Pancreas (tissue), 10 donors: ENCODE results near the gene PPIE. TPM values are rescaled to one million over a fixed set of nuclear protein-coding genes. Genes with fewer than 3 reads are reported as not detected.

Source experiments
- ATAC-seq, 4 donors: fragments of 200-7000 bp; cut with Tn5 transposase; one replicate each; pipeline versions ENCODE4 v1.8.0 to v1.9.1; 2020; ENCODE audit warnings: mild to moderate bottlenecking in 4 of 4, moderate library complexity in 4 of 4
- DNase-seq, 6 donors: peaks; one replicate each; pipeline ENCODE4 v3.0.0-alpha.2; 2020
- FAIRE-seq: peaks from 2 replicates; lab custom pipeline; 2012; peaks lifted over from hg19 to GRCh38; lab: Jason Lieb, UNC
- H3K27ac ChIP-seq, 4 donors: fragments of 200-600 bp; sonication (generic); 1 replicate in 3 of 4; 2 replicates in 1 of 4; pipeline versions ENCODE4 v1.5.0 to v1.8.0; 2020
- H3K27me3 ChIP-seq, 4 donors: fragments of 200-600 bp; one replicate each; pipeline ENCODE4 v1.8.0; 2021
- H3K36me3 ChIP-seq, 3 donors: fragments of 200-600 bp; sonication (generic) in 1 of 3; one replicate each; pipeline versions ENCODE4 v1.5.0 to v1.8.0; 2020 to 2021
- H3K4me1 ChIP-seq, 3 donors: fragments of 200-600 bp; one replicate each; pipeline ENCODE4 v1.8.0; 2021
- H3K4me3 ChIP-seq, 4 donors: fragments of 200-600 bp; sonication (generic) in 2 of 4; one replicate each; pipeline versions ENCODE4 v1.5.0 to v1.8.0; 2020 to 2021
- H3K9me3 ChIP-seq, 4 donors: fragments of 200-600 bp; one replicate each; pipeline ENCODE4 v1.8.0; 2021
- WGBS, 2 donors: extraction: QIAGEN DNeasy Blood & Tissue Kit; methylation state at CpG; one replicate each; pipeline ENCODE4 v1.1.7; 2013; 5-methylcytosine and 5-hydroxymethylcytosine counted together
- intact Hi-C, 3 donors: fragments of 100-400 bp; cut with DNase I; formaldehyde crosslinking; loops; one replicate each; pipeline versions ENCODE4 v1.11.1 to v1.14.2; 2022
- polyA plus RNA-seq, 2 donors: library from polyadenylated mRNA; stranded (reverse); fragments of 200-250 nt; gene quantifications; one replicate each; pipeline ENCODE4 v1.2.3, GENCODE V29; 2013
- total RNA-seq, 6 donors: library from RNA; stranded (reverse); fragmentation: NEBNext Ultra II Directional in 4 of 6; extraction: Animal tissue kit (Norgen Biotek cat#: 25700) in 4 of 6; gene quantifications; one replicate each; pipeline versions ENCODE4 v1.2.1 to v1.2.4, GENCODE V29; 2021 to 2023
- TF ChIP-seq, protein P1 (sequence below), 4 donors: fragments of 200-600 bp; sonication (generic) in 3 of 4; IDR thresholded peaks; one replicate each; pipeline versions ENCODE4 v1.5.0 to v1.8.0; 2021; ENCODE audit warnings: antibody characterized with exemption in 4 of 4
- donor health status: healthy with polysubstance abuse.
- donor health status: DM: no; HTN: no; CAD: no; lungs with moderate emphysema.
- donor health status: DM: no; HTN: no; CAD: no.
- donor health status: control.
- donor health status: control.
- donor health status: Bipolar disorder and iron deficiency.
- donor health status: DM: yes; HTN: yes; CAD: no.
- donor health status: DM: no; HTN: no; CAD: no.
- donor health status: DM: no; HTN: no; CAD: no.
- donor health status: DM: yes; HTN: yes; CAD: no.

PPIE gene
- total and polyA plus RNA-seq, 8 donors, result 18.1 to 42.5 (median 27.1) TPM

DNA sequence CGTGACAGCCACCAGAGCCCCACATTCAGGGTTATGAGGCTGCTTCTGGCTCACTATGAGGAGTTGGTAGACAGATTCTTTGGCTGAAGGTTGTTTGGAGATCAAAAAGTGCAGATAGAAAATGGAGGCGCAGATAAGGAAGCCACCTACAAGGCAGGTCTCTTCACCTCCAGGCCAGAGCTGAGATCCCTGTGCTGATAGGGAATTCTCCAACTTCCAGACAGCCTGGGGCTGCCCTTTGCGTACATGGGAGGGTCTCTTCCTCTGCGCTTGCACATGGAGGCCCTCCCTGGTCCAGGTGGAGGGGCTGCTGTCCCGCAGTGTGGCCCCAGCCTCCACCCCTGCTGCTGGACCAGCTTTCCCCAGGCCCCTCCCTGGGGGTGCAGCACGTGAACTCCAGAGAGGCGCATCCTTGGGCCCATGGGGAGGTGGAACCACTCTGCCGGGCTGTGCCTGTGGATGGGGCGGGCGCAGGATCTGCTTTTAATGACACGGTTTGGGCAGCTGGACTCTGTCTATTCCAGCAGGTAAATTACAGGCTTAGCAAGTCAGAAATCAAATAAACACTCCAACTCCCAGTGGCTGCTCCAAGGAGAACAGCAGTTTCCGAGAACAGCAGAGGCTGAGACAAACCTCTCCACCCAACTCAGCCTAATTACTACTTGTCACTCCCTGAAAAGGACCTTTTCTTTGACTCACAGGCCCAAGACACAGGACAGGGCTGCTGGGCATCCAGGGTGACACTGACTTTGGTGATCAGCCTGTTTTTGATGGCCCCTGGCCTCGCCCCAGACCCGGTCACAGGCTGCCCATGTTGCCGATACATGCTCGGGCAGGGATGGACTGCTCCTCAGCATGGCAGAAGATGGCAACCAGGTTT, 20.1 kb downstream of the PPIE start:
- Histone ChIP-seq H3K36me3 (peaks cover 0 to 26% (median 0%) of the 10 kb centered on the region in 3 donors), H3K4me1 (no peaks in the 10 kb centered on the region), H3K9me3 (no peaks in the 10 kb centered on the region), H3K27me3 (no peaks in the 10 kb centered on the region), H3K4me3 (no peak overlapping the region), H3K27ac (no peak overlapping the region)
- intact Hi-C loops, result no loop called here
- TF ChIP-seq, protein P1, sequence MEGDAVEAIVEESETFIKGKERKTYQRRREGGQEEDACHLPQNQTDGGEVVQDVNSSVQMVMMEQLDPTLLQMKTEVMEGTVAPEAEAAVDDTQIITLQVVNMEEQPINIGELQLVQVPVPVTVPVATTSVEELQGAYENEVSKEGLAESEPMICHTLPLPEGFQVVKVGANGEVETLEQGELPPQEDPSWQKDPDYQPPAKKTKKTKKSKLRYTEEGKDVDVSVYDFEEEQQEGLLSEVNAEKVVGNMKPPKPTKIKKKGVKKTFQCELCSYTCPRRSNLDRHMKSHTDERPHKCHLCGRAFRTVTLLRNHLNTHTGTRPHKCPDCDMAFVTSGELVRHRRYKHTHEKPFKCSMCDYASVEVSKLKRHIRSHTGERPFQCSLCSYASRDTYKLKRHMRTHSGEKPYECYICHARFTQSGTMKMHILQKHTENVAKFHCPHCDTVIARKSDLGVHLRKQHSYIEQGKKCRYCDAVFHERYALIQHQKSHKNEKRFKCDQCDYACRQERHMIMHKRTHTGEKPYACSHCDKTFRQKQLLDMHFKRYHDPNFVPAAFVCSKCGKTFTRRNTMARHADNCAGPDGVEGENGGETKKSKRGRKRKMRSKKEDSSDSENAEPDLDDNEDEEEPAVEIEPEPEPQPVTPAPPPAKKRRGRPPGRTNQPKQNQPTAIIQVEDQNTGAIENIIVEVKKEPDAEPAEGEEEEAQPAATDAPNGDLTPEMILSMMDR (IDR thresholded peaks at IDR 0.05), result no peak
- 95% methylated on average over 16 of the region's 16 CpGs for WGBS, 2 donors
- ATAC-seq (no peak), DNase-seq (no peak), FAIRE-seq (no peak)

DNA sequence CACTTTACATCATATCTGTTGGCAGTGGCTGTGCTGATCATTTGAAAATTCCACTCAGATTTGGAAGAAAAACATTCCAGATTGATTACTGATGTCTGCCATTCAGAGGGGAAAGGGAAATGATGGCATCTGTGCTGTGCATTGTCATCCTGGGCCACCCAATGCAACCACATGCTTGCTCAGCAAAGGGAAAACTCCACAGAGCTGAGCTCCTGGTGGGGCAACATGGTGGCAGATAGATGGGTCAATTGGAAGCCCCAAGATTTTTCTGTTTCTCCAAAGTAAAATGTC, 20.7 kb downstream of the PPIE start:
- no peaks in the 10 kb centered on the region for H3K27me3 ChIP-seq
- ATAC-seq (no peak), DNase-seq (no peak), FAIRE-seq (no peak)
- no peaks in the 10 kb centered on the region for H3K4me1 ChIP-seq
- TF ChIP-seq, protein P1 (IDR thresholded peaks at IDR 0.05), result no peak
- H3K36me3 ChIP-seq, result peaks cover 0 to 20% (median 0%) of the 10 kb centered on the region in 3 donors
- no peaks in the 10 kb centered on the region for H3K9me3 ChIP-seq
- H3K27ac ChIP-seq, result no peak overlapping the region
- no peak overlapping the region for H3K4me3 ChIP-seq
- intact Hi-C loops, result no loop called here

GRCh38 chr1:39760074-39761008, 21.7 kb downstream of the PPIE start:
- TF ChIP-seq, protein P1 (IDR thresholded peaks at IDR 0.05), result no peak
- Histone ChIP-seq H3K4me3 (no peak overlapping the region), H3K4me1 (no peaks in the 10 kb centered on the region), H3K27ac (no peak overlapping the region), H3K9me3 (no peaks in the 10 kb centered on the region), H3K36me3 (peaks cover 0 to 12% (median 0%) of the 10 kb centered on the region in 3 donors), H3K27me3 (no peaks in the 10 kb centered on the region)
- intact Hi-C loops, result no loop called here
- DNase-seq, result no peak
- no peak for ATAC-seq
- 95% methylated on average over 16 of the region's 16 CpGs for WGBS, 2 donors
- no peak for FAIRE-seq

GRCh38 chr1:39761016-39761415, 22.3 kb downstream of the PPIE start:
- H3K9me3 ChIP-seq, result no peaks in the 10 kb centered on the region
- FAIRE-seq, result no peak
- no peak overlapping the region for H3K4me3 ChIP-seq
- no peak overlapping the region for H3K27ac ChIP-seq
- ATAC-seq, result no peak
- TF ChIP-seq, protein P1 (IDR thresholded peaks at IDR 0.05), result no peak
- no peaks in the 10 kb centered on the region for H3K4me1 ChIP-seq
- no peaks in the 10 kb centered on the region for H3K27me3 ChIP-seq
- intact Hi-C loops, result no loop called here
- peaks cover 0 to 8% (median 0%) of the 10 kb centered on the region in 3 donors for H3K36me3 ChIP-seq
- DNase-seq, result no peak
- 83 to 85% methylated on average over 9 of the region's 9 CpGs for WGBS, 2 donors
